Measurements from ENCODE around the gene CHGA. TPM values are rescaled to one million over a fixed set of nuclear protein-coding genes. Genes with fewer than 3 reads are reported as not detected.

Gene CHGA
- total RNA-seq, 4 donors from 2014 or later = not detected

GRCh38 chr14:92950773-92951172 lies 27.8 kb downstream of the CHGA start:
- 89 to 91% methylated on average over 4 to 5 of the region's 6 CpGs for WGBS, 2 donors
- Histone ChIP-seq H3K27ac (no peak overlapping the region), H3K36me3 (peaks cover 0 to 56% (median 7%) of the 10 kb centered on the region in 3 donors), H3K9me3 (no peaks in the 10 kb centered on the region), H3K4me1 (peaks cover 0 to 40% (median 16%) of the 10 kb centered on the region in 4 donors), H3K4me3 (no peak overlapping the region), H3K27me3 (no peaks in the 10 kb centered on the region)
- no peak for TF ChIP-seq POLR2A (IDR thresholded peaks at IDR 0.05)
- no peak for TF ChIP-seq EP300 (IDR thresholded peaks at IDR 0.05)
- TF ChIP-seq CTCF (IDR thresholded peaks at IDR 0.05) = no peak
- no peak for DNase-seq (ENCODE audit: low spot score in 2 of 2)

GRCh38 chr14:92951261-92951660 lies 28.3 kb downstream of the CHGA start:
- Histone ChIP-seq H3K4me3 (no peak overlapping the region), H3K36me3 (peaks cover 0 to 56% (median 7%) of the 10 kb centered on the region in 3 donors), H3K27ac (peak overlapping the region in 2 of 4 donors; percentile 19 to 83), H3K9me3 (no peaks in the 10 kb centered on the region), H3K4me1 (peaks cover 0 to 35% (median 12%) of the 10 kb centered on the region in 4 donors), H3K27me3 (no peaks in the 10 kb centered on the region)
- TF ChIP-seq CTCF (IDR thresholded peaks at IDR 0.05) = no peak
- no peak for TF ChIP-seq POLR2A (IDR thresholded peaks at IDR 0.05)
- TF ChIP-seq EP300 (IDR thresholded peaks at IDR 0.05) = no peak
- 89 to 95% methylated on average over 3 to 7 of the region's 7 CpGs for WGBS, 2 donors
- no peak for DNase-seq (ENCODE audit: low spot score in 2 of 2)

DNA sequence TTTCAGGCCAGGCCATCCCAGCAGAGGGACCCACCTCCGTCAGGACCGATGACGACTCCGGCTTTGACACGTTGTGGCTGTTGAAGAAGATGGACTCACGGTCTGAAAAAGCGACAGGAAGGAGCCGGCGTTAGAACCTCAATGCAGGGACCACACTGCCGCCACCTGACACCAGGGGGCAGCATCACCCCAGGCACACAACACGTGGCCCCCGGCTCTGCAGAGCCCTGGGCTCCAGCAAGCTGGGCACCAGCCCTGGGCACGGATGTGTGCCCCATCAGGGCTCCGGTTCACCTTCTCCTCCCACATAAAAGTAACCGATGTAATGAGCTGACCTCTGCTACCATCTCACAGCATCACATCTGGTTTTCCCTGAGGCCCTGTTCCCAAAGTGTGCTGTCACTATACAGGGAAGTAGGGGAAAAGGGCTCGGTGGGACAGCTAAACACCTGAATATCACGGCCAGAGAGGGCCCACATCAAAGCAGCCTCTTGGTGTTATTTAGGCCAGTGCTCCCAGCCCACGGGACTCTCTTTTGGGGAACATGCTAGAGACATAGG lies 29.0 kb downstream of the CHGA start:
- H3K9me3 ChIP-seq = no peaks in the 10 kb centered on the region
- DNase-seq (ENCODE audit: low spot score in 2 of 2) = peak; percentile 78 to 85
- peaks cover 0 to 62% (median 7%) of the 10 kb centered on the region in 3 donors for H3K36me3 ChIP-seq
- peaks cover 0 to 28% (median 9%) of the 10 kb centered on the region in 4 donors for H3K4me1 ChIP-seq
- no peak for TF ChIP-seq POLR2A (IDR thresholded peaks at IDR 0.05)
- TF ChIP-seq CTCF (IDR thresholded peaks at IDR 0.05) = peak; percentile 93 to 98 (median 94)
- peak in 1 of 2 donors; percentile 30 for TF ChIP-seq EP300 (IDR thresholded peaks at IDR 0.05)
- no peaks in the 10 kb centered on the region for H3K27me3 ChIP-seq
- no peak overlapping the region for H3K4me3 ChIP-seq
- 11 to 12% methylated on average over 18 of the region's 18 CpGs for WGBS, 2 donors
- H3K27ac ChIP-seq = peak overlapping the region; percentile 41 to 83 (median 71)

- DNase-seq (ENCODE audit: low spot score in 2 of 2) = no peak
- peak overlapping the region; percentile 63 to 83 (median 71) for H3K27ac ChIP-seq
- no peak overlapping the region for H3K4me3 ChIP-seq
- peaks cover 0 to 69% (median 7%) of the 10 kb centered on the region in 3 donors for H3K36me3 ChIP-seq
- H3K27me3 ChIP-seq = no peaks in the 10 kb centered on the region
- no peaks in the 10 kb centered on the region for H3K9me3 ChIP-seq
- 50 to 56% methylated on average over 25 to 27 of the region's 32 CpGs for WGBS, 2 donors
- TF ChIP-seq CTCF (IDR thresholded peaks at IDR 0.05) (no peak), POLR2A (IDR thresholded peaks at IDR 0.05) (no peak), EP300 (IDR thresholded peaks at IDR 0.05) (peak in 1 of 2 donors; percentile 76)
- peaks cover 0 to 26% (median 9%) of the 10 kb centered on the region in 4 donors for H3K4me1 ChIP-seq
Observed at GRCh38 chr14:92952481-92953298, 29.7 kb downstream of the CHGA start.

DNA sequence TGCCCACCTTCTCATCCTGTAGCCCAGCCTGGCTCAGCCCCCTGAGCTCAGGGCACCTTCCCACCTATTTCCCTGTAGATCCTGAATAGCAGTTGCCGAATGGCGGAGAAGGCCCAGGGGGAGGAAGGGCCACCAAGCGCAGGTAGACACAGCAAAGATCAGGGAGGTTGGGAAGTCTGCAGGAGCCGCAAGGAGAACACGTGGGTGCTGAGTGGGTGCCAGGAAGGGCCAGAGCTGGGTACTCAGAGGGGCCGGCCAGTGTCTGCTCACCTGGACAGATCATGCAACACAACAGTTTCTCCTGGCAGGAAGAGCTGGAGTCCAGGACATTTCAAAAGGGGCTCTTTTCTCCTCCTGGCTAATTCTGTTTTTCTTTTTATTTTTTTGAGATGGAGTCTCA lies 30.6 kb downstream of the CHGA start:
- TF ChIP-seq POLR2A (IDR thresholded peaks at IDR 0.05) (no peak), CTCF (IDR thresholded peaks at IDR 0.05) (no peak), EP300 (IDR thresholded peaks at IDR 0.05) (no peak)
- Histone ChIP-seq H3K36me3 (peaks cover 0 to 70% (median 7%) of the 10 kb centered on the region in 3 donors), H3K27me3 (no peaks in the 10 kb centered on the region), H3K9me3 (no peaks in the 10 kb centered on the region), H3K27ac (peak overlapping the region; percentile 63 to 83 (median 71)), H3K4me3 (no peak overlapping the region), H3K4me1 (peaks cover 0 to 27% (median 9%) of the 10 kb centered on the region in 4 donors)
- 84 to 86% methylated on average over 6 of the region's 6 CpGs for WGBS, 2 donors
- no peak for DNase-seq (ENCODE audit: low spot score in 2 of 2)
